ENCODE measurements around the gene SLC26A4. TPM values are rescaled to one million over a fixed set of nuclear protein-coding genes. Genes with fewer than 3 reads are reported as not detected.

SLC26A4 gene
- polyA plus RNA-seq, 5 donors, result 1.0 to 2.2 (median 1.3) TPM

DNA sequence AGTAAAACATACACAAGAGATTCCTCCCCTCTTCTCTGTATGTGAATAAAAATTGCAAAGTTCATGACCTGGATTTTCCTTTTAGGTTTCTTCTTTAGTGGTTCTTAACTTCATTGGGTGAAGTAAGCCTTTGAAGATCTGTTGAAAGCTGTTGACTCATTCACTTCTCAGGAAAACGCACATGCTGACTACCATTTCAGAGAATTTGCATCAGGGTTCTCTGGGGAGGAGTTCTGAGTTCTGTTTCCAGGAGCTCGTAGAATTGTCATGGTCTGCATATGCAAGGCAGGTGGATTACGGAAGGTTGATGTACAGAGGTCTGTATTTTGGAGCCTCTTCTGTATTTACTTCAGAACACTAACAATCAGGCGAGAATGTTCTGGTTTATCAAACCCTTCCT is 962 bp upstream of the SLC26A4 start:
- no peak for DNase-seq

DNA sequence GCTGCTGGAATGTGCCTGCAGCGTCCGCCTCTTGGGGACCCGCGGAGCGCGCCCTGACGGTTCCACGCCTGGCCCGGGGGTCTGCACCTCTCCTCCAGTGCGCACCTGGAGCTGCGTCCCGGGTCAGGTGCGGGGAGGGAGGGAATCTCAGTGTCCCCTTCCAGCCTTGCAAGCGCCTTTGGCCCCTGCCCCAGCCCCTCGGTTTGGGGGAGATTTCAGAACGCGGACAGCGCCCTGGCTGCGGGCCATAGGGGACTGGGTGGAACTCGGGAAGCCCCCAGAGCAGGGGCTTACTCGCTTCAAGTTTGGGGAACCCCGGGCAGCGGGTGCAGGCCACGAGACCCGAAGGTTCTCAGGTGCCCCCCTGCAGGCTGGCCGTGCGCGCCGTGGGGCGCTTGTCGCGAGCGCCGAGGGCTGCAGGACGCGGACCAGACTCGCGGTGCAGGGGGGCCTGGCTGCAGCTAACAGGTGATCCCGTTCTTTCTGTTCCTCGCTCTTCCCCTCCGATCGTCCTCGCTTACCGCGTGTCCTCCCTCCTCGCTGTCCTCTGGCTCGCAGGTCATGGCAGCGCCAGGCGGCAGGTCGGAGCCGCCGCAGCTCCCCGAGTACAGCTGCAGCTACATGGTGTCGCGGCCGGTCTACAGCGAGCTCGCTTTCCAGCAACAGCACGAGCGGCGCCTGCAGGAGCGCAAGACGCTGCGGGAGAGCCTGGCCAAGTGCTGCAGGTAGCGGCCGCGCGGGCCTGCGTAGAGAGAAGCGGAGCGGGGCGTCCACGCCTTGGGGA is 645 bp downstream of the SLC26A4 start:
- DNase-seq, result peak; percentile 32 to 38

DNA sequence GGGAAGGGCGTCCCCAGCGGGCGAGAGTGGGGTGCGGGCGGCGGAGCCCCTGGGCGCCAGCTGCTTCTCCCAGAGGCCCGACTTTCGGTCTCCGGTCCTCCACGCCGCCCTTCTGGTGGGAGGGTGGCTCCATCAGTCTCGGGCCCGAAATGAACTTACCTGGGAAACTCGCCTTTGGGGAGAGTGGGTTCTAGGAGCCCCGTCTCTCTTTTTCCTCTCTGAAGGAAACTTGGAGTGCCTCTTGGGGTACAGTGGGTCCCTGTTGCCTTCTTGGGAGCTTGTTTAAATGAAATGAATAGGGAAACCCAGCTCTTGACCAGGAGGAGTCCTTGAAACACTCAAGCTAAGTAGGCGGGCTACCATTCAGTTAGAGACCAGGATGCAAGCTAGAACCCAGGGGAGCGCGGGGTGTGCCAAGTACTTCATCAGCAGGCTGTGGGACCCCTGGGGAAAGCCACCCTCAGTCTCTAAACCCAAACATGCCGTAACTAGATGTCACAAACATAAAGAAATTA is 1.3 kb downstream of the SLC26A4 start:
- DNase-seq, result no peak

DNA sequence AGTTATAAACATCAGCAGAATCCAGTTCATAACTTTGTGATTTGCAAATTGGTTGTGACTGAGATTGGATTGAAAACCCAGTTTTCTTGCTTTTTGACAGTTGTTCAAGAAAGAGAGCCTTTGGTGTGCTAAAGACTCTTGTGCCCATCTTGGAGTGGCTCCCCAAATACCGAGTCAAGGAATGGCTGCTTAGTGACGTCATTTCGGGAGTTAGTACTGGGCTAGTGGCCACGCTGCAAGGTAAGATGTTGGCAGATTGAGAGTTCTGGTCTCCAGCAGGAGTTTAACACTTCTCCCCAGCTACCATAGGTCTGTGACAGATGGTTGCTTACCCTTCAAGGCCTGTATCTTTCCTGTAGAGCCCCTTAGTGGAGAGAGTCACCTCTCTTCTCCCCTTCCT is 2.6 kb downstream of the SLC26A4 start:
- DNase-seq, result no peak

DNA sequence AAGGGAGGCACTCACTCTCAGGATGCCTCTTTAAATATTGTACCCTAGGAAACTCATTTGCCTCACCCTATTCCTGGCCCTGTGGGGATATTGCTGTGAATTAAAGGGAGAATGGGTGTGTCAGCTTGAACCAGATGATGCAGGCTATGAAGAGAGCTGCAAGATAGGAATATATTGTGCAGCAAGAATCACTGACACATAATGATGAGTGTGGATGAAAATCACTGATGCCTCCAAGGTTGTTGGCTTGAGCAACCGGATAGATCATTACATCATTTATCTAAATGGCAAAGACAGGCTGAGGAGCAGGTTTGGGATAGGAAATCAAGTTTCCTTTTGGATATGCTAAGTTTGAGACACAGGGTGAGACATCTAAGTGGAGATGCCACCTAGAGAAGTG is 6.2 kb downstream of the SLC26A4 start:
- no peak for DNase-seq

DNA sequence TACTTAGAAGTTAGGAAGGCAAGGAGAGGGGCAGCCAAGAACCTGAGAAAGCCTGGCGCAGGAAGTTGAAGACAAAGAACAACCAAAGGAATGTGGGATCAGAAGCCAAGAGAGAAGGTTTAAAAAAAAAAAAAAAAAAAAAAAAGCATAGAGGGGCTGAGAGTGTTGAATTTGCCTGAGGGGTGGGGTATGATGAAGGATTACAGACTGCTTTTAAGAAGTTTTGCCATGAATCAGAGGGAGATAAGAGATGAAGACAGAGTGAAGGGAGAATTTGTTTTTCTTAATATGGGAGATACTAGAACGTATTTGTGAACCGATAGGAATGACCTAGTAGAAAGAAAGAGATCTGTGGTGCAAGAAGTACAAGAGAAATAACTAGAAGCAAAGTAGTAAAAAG is 6.7 kb downstream of the SLC26A4 start:
- DNase-seq, result no peak

DNA sequence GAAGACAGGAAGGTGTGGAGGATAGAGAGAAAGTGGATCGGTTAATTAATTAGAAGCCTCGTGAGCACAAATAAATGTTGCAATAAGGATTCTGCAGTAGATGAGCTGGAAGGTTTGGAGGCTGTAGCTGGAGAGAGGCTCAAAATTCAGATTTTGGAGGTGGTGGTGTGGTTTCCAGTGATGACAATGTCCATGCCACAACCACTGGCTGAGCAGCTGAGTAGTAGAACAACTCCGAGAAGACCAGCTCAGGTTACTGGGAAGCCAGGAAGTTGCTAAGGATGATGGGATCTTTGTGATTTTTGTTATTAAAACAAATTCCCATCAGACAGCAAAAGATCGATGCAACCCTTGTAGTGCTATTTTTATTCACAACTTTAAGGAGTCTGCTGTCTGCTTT is 7.7 kb downstream of the SLC26A4 start:
- DNase-seq, result no peak

DNA sequence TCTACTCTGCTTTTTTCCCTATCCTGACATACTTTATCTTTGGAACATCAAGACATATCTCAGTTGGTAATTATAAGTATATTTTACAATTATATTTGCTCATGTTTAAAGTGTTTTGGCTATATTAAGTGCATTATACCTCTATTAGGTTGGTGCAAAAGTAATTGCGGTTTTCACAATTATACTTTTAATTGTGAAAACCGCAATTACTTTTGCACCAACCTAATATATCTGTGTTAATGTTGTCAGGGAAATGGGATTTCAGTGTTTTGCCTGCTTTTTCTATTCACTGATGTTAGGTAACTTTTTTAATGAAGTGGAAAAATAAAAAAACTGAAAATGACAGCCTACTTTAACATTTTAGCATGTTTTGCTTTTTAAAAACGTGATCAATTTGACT is 11.6 kb downstream of the SLC26A4 start:
- DNase-seq, result no peak

DNA sequence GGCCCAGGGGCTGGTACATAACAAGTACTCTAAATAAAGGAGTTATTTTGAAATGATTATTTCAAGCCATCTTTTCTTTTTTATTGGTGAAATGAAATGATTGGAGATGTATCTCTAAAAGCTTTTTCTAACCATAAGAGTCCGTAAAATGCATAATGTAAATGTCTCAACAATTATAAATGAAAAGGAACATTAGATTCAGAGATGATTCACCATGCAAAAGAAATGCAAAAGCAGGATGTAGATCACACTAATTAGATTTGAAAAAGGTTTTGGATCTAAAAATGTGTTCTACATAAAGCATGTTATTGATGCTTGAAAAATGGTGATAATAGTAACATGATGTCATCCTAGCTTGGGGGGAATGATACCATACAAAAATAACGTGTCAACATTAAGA is 15.6 kb downstream of the SLC26A4 start:
- DNase-seq, result no peak

DNA sequence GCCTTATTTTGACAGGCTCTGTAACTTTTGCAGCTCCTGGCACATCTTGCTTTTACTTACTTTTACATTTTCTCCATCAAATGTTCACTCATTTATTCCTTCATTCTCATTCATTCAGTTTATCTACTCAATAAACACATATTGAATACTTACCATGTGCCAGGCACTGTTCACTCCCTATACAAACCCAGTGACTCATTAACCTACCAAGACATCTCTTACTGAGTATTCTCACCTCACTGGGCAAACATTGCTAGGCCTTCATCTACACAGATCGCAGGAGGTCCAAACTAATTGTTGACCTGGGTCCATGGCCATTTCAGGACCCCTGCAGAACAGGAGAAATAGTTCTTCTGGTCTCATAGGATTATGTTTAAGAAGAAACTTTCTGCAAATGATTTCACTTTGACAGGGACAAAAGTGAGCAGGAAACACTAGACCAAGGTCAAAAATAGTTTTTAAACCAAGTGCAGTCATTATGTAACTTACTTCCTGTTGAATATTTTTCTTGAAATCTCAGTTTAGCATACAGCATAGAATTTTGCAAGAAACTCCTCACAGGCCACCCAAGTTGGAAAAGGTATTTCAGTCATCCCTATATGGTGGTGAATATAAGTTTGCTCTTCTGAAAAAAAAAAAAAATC is 17.6 kb downstream of the SLC26A4 start:
- DNase-seq, result no peak

DNA sequence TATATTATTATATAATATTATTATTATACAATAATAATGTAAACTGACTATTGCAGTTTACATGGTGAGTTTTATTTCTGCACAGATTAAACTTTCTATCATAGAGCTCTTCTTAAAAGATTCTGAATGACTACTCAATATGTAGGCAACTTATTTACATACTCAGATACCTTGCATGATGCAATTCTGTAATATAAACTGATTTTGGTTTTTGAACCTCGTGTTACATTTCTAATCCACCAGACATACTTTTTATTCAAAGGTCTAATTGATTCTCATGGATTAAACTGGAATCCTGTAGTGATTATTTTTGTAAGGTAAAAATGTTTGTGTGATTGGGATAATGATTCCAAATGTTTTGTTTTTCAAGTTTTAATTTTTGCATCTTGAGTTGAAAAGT is 19.9 kb downstream of the SLC26A4 start:
- no peak for DNase-seq

DNA sequence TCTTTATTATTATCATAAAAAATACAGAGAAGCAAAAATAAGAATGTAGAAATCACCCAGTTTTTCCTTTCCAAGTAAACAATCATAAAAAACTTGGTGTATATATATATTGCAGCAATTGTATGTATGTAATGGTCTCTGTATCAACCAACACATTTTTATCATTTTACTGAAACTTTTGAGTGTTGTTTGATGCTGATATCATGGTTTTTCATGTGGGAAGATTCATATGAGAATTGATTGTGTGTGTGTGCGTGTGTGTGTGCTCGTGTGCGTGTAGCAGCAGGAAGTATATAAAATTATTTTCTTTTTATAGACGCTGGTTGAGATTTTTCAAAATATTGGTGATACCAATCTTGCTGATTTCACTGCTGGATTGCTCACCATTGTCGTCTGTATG is 22.3 kb downstream of the SLC26A4 start:
- no peak for DNase-seq

DNA sequence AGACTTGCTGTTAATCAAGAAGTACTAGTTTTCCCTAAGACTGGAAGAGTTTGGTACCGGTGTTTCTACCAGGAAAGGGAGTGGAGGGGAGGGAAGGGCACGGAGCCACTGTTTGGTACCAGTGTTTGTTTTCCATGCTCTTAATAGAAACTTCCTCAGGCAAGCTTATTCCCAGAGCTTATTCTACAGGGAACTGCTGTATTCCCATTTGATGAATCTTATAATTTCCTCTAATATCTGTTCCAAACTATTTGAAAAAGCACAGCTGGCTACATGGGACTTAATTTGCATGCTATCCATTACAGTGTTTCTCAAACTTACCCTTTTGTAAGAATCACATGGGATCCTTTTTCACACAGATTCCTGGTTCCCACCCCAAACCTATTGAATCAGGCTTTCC is 23.7 kb downstream of the SLC26A4 start:
- DNase-seq, result no peak

DNA sequence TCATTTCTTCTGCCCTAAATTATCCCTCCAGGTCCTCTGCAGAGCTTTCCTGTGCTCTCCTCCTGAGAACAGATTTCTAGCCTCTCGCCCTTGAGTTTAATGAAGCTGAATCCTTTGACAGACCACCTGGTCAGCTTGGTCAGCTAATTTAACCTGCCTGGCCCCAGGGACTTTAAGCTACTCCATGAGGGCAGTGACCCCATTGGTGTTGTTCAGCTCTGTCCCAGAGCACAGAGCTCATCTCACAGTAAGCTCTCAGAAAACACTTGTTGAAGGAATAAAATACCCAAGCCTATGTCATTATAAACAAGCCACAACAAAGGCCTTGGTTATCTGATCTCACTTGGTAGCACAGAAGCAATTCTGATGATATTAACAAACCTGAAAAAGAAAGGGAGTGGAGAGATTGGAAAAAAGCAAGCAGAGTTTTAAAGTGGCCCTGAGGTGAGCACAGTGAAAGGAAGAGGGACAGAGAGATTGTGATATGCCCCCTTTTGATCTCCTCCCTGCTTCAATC is 24.4 kb downstream of the SLC26A4 start:
- DNase-seq, result no peak

DNA sequence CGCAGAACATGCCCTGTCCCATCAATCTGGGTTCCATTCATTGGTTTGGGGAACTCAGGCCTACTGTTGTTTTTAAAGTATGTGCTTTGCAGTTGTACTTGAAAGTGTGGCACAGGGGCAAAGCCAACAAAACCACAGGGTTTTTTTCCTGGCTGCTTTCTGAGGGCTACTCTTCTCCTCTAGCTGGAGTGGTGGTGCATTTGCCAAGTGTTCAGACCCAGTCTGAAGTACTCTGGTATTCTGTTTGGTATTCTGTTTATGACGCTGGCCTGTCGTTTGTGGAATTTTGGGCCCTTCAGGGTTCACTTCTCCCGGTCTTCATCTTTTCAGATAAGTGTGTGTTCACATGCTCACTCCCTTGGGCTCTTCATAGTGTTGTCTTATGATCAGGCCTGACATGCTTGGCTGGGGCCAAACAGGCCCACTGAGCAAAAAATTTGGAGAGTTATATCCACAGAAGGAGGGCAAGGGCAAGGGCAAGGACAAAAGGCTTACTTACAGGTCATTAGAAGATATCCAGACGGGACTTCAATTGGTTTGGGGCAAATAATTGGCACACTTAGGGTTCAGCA is 26.3 kb downstream of the SLC26A4 start:
- DNase-seq, result no peak

DNA sequence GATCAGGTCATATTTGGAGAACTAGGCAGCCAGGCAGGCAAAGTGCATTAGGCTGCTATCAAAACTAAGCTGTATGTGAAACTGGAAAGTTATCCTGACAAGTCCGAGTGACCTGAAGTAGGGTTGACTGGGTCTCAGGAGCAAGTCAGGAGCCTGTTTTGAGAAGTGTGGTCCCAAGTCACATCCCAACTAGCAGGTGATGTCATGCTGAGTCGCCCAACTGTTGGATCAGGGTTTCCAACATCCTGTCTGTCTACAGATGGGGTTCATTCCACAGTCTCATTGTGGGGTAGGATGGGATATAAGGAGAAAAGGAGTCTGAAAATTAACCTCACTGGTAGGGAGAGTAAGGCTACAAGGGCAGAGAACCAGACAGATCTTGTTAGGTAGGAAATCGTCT is 27.0 kb downstream of the SLC26A4 start:
- no peak for DNase-seq

DNA sequence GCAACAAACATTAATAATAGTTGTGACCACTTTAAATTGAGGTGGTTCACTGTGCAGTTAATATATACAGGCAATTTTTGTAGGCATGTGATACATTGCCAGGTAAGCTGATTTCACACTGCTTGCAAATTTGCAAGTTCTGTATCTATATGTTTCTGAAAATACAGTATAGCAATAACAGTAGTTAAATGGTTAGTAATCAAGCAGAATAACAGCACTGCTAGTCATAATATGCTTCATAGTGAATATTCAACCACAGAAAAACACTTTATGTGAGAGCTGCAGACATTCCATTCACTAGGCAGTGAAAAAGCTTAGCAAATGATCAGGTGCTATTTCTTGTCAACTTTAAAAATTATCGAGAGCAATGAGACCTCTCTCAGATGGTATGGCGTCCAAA is 28.9 kb downstream of the SLC26A4 start:
- DNase-seq, result no peak

DNA sequence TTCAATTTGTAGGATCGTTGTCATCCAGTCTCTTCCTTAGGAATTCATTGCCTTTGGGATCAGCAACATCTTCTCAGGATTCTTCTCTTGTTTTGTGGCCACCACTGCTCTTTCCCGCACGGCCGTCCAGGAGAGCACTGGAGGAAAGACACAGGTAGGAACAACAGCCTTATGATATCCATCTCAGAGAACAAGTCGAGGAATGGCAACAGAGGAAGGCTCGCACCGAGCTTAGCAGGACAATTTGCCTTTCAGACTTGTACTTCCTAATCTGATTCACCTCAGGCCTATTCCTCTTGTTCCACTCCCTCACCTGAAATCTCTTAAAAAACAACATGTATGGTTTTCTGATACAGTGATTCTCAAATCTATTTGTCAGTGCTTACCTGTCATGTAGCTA is 29.5 kb downstream of the SLC26A4 start:
- DNase-seq, result no peak

DNA sequence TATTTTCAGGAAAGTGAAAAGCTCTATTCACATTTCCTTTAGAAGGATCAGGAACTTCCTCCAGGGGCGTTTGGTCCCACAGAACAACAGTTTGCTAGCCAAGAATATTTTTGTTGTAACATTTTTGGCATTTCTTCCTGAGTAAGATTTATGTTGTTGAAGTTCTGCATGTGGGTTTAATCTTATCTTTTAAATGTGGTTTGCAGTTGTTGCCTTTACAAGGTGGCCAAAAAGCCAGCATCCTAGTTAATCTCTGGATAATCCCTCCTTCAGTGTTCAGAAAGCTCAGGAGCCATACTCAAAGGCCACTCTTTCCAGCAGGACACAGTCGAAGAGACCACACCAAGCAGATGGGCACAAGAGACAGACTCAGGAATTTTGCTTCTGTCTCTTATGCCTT is 30.0 kb downstream of the SLC26A4 start:
- no peak for DNase-seq

DNA sequence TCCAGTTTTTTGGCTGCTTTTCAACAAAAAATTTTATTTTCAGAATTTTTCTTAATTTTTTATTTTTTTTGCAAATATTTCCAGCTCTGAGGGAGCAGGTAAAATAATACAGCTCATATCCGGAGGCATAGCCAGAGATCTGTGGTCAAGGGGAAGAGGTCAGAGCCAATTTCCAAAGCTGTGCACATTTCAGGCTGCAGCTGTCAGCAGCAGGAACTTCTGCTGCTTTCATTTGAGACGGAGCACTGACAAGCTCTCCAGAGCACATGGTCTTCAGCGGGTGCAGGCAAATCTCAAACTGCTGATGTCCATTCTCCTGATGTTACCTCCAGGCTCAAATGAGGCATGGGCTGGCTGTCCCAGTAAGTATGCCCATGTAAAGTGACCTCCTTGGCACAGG is 31.1 kb downstream of the SLC26A4 start:
- no peak for DNase-seq

DNA sequence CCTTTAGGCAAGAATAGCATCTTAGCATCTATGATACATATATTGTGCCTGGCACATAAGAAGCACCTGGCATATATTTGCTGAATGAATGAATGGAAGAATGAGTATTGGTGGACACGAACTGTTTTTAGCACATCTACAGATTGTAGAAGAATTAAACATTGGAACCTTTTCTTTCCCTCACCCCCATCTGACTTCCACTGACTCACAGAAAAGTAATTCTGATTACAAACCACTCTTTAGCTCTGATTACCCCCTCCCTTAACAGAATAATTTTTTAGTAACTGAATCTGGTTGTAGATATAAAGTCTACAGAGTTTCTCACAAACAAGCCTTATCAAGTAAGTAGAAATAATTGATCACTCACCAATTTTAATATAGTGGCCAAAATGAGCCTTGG is 31.9 kb downstream of the SLC26A4 start:
- DNase-seq, result no peak

DNA sequence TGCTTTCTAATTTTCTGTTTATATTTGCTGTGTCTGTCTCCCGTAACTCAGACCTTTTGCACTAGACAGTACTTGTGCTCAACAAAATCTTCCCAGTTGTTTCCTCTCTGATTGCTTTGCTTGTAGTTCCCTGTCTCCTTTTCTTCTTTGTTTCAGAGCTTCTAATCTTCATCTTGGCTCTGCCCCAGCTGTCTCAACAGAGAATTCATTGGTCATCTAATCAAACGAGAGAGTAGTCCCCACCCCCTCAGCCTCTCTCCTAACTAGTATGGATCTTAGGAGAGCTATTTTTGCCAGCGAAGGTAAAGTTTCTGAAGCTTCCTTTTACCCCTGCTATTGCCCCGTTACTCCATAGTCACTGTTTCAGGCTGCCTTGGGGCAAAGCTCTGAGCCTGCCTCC is 32.8 kb downstream of the SLC26A4 start:
- DNase-seq, result no peak

DNA sequence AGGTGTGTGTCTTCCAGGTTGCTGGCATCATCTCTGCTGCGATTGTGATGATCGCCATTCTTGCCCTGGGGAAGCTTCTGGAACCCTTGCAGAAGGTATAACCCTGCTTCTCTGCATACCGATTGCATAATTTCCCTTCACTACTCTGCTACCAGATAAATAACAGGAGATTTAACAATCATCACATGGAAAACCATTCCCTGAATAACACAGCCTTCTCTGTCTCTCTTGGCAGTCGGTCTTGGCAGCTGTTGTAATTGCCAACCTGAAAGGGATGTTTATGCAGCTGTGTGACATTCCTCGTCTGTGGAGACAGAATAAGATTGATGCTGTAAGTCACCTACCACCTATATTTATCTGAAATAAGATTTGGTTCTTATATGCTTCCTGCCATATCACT is 33.8 kb downstream of the SLC26A4 start:
- DNase-seq, result no peak

All from right lung (tissue), 5 donors.